Measurements from ENCODE around the gene RPTOR.

The RPTOR gene

GRCh38 chr17:80941743-80942422, 397.2 kb downstream of the RPTOR start:
- no peak overlapping the region for H3K4me3 ChIP-seq (ENCODE audit: low read depth, low read length)

GRCh38 chr17:80942423-80943345, 398.0 kb downstream of the RPTOR start:
- no peak overlapping the region for H3K4me3 ChIP-seq (ENCODE audit: low read depth, low read length)
- TF ChIP-seq CTCF (IDR thresholded peaks at IDR 0.05; ENCODE audit: low read depth, low read length) = no peak

More at GRCh38 chr17:80941743-80942422, 397.2 kb downstream of the RPTOR start:
- no peak for TF ChIP-seq CTCF (IDR thresholded peaks at IDR 0.05; ENCODE audit: low read depth, low read length)

- no peak overlapping the region for H3K4me3 ChIP-seq (ENCODE audit: low read depth, low read length)
- no peak for TF ChIP-seq CTCF (IDR thresholded peaks at IDR 0.05; ENCODE audit: low read depth, low read length)
Measured at GRCh38 chr17:80943346-80944145, 398.9 kb downstream of the RPTOR start.

- no peak for TF ChIP-seq CTCF (IDR thresholded peaks at IDR 0.05; ENCODE audit: low read depth, low read length)
- H3K4me3 ChIP-seq (ENCODE audit: low read depth, low read length) = no peak overlapping the region
Measured at GRCh38 chr17:80944326-80944725, 399.7 kb downstream of the RPTOR start.

- no peak for TF ChIP-seq CTCF (IDR thresholded peaks at IDR 0.05; ENCODE audit: low read depth, low read length)
Measured at GRCh38 chr17:80945736-80946135, 401.1 kb downstream of the RPTOR start.

GRCh38 chr17:80946449-80946848, 401.8 kb downstream of the RPTOR start:
- no peak overlapping the region for H3K4me3 ChIP-seq (ENCODE audit: low read depth, low read length)
- no peak for TF ChIP-seq CTCF (IDR thresholded peaks at IDR 0.05; ENCODE audit: low read depth, low read length)

More at GRCh38 chr17:80945736-80946135, 401.1 kb downstream of the RPTOR start:
- H3K4me3 ChIP-seq (ENCODE audit: low read depth, low read length) = no peak overlapping the region
